Ureter (tissue), 1 donor: ENCODE results near the gene STK38. TPM values are rescaled to one million over a fixed set of nuclear protein-coding genes. Genes with fewer than 3 reads are reported as not detected.
A peak's percentile ranks its signal among the peaks of the same experiment; 100 is the strongest.
"Not testable (repeated sequence)": the region's sequence is repeated elsewhere in the genome, so short reads cannot be mapped to it uniquely, and the experiment has no call there.

Source experiments
- DNase-seq: peaks from one replicate; pipeline ENCODE4 v3.0.0-alpha.2; 2020; ENCODE audit warnings: low spot score
- total RNA-seq: library from RNA; stranded (reverse); gene quantifications from one replicate; pipeline ENCODE4 v1.2.4, GENCODE V29; 2023
- donor health status: DM: yes; HTN: yes; CAD: no.

STK38 gene
- 47.5 TPM for total RNA-seq

DNA sequence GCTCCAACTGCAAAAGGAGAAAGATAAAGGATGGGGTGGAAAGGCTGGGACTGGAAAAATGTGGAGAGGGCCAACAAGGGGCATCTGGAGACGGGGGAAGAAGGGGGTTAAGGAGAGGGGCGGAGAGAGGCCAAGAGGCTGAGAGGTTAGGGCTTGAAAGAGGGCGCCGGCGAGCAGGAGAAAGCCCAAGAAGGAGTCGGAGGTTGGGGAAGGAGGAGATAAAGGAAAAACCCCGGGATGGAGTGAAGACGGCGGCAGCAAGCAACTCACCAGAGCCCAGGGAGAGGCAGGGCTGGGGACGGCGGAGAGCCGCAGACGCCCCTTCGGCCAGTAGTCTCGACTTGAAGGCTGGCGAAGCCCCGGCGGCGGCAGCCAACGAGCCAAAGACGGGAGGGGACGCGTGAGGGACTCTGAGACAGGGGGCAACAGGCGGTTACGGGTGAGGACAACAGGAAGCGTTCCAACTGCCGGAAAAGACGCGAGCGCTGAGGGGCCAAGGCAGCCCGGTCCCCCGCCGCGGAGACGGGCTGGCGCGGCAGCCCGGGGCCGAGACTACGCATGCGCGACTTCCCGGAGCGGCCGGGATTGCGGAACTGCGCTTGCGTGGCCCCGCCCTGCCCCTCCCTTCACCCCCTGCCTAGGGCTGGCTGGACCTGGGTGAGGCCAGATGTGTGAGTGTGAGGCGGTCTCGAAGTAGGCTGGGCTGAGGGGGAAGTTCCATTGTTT is at the start of gene STK38:
Gene STK38, minus strand, starts transcription at position 560 of the 726 bp plus-strand sequence. CDS start 7,277 bp downstream, outside the sequence.
- peak; percentile 95 for DNase-seq

DNA sequence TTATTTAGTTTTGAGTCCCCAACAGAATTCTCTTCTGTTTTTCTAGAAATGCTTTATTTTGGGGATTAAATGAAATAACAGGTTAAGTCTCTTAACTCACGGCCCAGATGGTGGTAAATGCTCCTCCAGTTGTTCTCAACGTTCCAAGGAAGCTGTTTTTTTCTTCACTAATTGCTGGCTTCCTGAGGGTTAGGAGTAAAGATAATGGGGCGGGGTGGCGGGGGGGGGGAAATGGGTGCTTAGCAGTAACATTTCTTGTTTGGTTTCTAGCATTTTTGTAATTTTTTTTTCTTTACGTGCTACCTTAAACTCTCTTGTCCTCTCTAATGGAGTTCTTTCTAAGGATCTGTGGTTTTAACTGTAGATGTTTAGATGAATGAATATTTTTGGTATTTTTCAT is 49.1 kb upstream of the STK38 start:
- no peak for DNase-seq

- DNase-seq: peak; percentile 65
Measured at GRCh38 chr6:36594816-36595643, 47.8 kb upstream of the STK38 start.

- peak; percentile 98 for DNase-seq
Measured at GRCh38 chr6:36594029-36594815, 46.9 kb upstream of the STK38 start, which contains the start of gene SRSF3. Gene SRSF3 (plus strand): TSS chr6:36594362. CDS start chr6:36596763, 2,401 bp downstream.

DNA sequence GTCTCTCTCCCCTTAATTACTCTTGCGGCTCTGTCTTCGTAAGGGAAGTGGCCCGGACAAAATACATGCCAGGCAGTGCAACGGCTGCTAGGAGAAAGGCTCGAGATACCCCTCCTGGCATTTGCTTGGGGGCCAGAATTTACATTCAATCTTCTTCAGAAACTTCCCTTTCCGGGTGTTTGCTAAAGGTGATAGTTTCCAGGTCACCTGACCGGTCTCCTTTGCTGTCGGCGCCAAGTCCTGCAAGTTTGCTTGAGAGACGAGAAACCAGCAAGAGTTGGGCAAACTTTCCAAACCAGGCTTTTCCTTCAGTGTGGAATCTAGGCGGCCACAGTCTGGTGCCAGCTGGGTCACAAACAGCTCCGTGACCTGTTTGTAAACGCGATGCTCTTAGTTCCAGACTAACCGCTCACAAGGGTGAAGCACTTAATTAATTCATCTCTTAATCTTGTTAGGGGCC is 46.3 kb upstream of the STK38 start:
- peak; percentile 67 for DNase-seq

DNA sequence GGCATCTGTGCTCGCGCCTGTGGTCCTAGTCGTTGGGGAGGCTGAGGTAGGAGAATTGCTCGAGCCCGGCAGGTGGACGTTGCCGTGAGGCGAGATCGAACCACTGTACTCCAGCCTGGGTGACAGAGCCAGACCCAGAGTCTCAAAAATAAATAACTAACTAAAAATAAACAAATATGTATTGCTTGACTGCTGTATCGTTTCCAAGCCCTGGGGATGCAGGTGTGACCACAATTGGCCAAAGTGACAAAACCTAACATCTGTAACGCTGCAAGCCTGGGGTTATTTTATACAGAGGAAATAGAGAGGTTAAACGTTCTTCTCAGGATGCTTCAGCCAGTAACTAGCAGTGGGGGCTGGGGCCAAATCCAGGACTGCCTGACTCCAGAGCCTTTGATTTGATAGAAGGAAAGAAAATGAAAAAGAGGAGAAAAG is 45.0 kb upstream of the STK38 start:
- no peak for DNase-seq

DNA sequence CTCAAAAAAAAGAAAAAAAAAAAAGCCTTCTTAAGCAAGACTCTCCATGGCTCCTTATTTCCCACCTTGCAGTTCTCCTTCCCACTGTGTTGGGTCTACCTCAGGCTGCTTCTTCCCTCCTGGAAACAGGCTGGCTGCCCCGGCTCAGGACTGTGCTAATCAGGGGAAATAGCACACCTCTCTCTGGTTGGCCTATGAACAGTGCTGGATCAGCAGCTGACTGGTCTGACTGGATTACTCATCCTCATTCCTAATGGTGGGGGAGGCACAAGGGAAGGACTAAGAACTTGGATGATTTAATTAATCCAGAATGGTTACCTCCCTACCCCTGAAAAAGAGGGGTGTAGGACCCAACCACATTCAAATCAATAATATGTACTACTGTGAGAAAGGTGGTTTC is 43.0 kb upstream of the STK38 start:
- no peak for DNase-seq

DNA sequence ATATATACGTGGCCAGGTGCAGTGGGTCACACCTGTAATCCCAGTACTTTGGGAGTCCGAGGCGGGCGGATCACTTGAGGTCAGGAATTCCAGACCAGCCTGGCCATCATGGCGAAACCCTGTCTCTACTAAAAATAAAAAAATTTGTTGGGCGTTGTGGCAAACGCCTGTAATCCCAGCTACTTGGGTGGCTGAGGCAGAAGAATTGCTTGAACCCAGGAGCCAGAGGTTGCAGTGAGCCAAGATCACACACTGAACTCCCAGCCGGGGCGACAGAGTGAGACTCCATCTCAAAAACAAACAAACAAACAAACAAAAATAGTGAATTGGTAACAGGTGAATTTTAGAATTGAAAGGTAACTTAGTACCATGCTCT is 41.7 kb upstream of the STK38 start:
- DNase-seq: not testable (repeated sequence)

- DNase-seq: no peak
Measured at GRCh38 chr6:36586606-36587005, 39.3 kb upstream of the STK38 start.

- DNase-seq: no peak
Measured at GRCh38 chr6:36581716-36582115, 34.4 kb upstream of the STK38 start.

DNA sequence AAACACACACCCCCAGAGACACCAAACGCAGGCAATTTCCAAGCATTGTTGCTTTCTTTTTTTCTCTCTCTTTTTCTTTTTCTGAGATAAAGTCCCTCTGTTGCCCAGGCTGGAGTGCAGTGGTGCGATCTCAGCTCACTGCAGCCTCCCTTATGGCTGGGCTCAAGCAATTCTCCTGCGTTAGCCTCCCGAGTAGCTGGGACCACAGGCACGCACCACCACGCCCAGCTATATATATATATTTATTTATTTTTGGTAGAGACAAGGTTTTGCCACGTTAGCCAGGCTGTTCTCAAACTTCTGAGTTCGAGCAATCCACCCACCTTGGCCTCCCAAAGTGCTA is 32.9 kb upstream of the STK38 start:
- no peak for DNase-seq

DNA sequence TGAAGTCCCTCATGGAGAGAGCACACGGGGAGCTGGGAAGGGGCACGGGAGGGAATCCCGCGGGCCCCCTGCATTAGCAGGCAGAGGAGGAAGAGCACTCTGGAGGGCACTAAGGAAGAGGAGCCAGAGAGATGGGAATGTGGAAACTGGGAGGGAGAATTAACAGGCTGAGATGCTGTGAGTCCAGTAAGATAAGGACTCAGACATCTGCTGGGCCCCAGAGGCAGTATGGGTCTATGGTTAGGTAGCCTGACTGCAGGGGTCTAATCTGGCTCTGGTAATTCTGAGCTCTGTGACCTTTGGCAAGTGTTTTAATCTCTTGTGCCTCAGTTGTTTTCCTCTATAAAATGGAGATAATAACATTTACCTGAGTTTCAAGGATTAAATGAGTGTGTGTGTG is 31.2 kb upstream of the STK38 start:
- no peak for DNase-seq

DNA sequence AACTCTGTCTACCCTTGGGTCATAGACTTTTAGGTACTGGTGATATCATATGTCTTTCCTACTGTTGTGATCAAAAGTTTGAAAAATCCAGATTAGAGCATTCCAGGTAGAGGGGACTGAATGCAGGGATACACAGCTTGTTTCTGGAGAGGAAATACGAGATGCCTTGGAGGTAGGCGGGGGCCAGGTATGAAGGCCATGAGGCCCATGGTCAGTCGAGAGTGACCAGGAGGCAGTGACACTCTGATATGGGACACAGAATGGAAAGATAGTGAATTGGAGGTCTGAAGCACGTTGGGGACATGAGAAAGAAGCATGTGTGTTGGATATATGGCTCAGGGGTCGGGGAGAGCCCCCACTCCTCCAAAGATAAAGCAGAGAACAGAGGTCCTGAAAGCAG is 30.8 kb upstream of the STK38 start:
- no peak for DNase-seq

DNA sequence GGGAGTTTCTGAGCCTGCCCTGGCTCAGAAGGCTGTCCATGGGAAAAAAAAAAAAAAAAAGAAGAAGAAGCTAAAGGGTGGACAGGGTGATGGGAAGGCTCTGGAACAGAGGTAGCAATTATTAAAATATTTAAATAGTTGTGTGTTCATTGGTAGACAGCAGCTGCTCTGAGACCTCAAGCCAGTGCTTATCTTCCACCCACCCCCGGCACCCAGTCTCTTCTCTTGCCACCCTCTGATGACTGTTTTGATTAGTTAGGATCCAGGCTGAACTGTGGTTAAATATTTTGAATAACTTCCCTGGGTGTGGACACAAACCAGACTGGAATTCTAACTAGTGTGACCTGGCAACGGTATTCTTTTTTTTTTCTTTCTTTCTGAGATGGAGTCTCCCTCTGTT is 30.0 kb upstream of the STK38 start:
- no peak for DNase-seq

DNA sequence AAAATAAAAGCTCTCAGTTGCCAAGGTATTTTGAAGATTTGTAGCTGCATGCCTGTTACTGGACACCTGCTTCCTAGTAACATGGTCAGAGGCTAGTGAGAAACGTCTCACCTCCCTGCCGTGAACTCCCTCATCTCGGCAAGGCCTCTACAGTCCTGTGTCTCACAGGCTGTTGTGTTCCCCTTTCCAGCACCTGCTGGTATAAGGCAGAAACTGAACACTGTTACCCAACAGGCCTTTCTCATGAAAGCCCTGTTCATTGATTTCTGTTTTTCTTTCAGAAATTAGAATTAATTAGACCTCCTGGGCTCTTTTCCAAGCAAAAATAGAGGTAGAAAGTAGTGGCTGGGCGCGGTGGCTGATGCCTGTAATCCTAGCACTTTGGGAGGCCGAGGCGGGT is 29.3 kb upstream of the STK38 start:
- no peak for DNase-seq

- no peak for DNase-seq
Measured at GRCh38 chr6:36574679-36575078, 27.4 kb upstream of the STK38 start.

DNA sequence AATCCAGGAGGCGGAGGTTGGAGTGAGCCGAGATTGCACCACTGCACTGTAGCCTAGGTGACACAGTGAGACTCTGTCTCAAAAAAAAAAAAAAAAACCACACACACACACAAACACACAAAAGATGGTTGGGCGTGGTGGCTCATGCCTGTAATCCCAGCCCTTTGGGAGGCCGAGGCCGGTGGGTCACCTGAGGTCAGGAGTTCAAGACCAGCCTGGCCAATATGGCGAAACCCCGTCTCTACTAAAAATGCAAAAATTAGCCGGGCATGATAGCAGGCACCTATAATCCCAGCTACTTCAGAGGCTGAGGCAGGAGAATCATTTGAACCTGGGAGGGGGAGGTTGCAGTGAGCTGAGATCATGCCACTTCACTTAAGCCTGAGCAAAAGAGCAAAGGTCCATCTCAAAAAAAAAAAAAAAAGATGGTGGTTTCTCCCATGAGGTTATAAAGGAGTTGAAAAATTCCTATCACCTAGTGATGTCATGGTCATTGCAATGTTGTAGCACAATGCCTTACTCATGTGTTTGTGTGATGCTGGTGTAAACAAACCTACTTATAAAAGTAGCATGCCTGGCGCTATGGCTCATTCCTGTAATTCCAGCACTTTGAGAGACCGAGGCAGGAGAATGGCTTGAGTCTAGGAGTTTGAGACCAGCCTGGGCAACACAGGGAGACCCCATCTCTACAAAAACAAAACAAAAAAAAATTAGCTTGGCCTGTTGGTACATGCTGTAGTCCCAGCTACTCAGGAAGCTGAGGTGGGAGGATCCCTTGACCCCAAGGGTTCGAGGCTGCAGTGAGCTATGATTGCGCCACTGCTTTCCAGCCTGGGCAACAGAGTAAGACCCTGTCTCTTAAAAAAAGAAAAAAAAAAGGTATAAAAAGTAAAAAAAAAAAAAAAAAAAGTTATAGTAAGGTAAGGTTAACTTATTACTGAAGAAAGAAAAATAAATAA is 25.4 kb upstream of the STK38 start:
- DNase-seq: not testable (repeated sequence)

DNA sequence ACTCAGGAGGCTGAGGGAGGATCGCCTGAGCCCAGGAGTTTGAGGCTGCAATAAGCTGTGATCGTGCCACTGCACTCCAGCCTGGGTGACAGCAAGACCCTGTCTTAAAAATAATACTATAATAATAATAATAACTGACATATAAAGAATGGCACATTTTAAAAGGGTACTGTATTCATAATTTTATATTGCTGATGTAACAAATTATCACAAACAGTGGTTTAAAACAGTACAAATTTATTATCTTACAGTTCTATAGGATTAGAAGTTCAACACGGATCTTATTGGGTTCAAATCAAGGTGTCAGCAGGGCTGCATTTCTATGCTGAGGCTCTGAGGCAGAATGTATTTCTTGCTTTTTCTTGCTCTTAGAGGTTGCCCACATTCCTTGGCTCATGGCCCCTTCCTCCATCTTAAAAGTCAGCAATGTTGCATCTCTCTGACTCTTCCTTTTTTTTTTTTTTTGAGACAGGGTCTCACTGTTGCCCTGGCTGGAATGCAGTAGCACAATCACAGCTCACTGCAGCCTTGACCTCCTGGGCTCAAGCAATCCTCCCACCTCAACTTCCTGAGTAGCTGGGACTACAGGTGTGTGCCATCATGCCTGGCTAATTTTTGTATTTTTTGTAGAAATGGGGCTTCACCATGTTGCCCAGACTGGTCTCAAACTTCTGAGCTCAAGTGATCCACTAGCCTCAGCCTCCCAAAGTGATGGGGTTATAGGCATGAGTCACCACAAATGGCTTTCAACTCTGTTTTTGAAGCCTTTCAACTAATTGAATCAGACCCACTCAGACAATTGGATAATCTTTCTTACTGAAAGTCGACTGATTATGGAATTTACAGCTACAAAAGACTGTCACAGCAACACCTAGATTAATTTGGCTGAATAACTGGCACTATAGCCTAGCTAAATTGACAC is 24.1 kb upstream of the STK38 start:
- DNase-seq: no peak

GRCh38 chr6:36570264-36570663 is 23.0 kb upstream of the STK38 start:
- DNase-seq: no peak

DNA sequence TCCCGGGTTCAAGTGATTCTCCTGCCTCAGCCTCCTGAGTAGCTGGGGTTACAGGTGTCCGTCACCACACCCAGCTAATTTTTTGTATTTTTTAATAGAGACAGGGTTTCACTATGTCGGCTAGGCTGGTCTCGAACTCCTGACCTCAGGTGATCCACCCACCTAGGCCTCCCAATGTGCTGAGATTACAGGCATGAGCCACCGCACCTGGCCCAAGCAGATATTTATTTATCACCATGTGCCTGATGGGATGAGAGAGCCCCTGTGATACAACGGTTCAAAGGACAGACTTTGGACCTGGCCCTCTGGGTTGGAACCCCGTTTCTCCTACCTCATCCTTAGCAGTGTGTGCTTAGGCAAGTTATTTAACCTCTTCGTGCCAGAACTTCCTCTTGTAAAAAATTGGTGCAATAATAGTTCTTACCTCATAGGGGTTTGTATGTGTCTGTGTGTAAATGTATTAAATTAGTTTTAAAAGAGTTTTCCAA is 19.2 kb upstream of the STK38 start:
- DNase-seq: no peak
